ENCODE measurements around the gene TTC7B. TPM values are rescaled to one million over a fixed set of nuclear protein-coding genes. Genes with fewer than 3 reads are reported as not detected.

Gene TTC7B
- total and polyA plus RNA-seq, 12 donors: 10.0 to 58.4 (median 24.7) TPM

DNA sequence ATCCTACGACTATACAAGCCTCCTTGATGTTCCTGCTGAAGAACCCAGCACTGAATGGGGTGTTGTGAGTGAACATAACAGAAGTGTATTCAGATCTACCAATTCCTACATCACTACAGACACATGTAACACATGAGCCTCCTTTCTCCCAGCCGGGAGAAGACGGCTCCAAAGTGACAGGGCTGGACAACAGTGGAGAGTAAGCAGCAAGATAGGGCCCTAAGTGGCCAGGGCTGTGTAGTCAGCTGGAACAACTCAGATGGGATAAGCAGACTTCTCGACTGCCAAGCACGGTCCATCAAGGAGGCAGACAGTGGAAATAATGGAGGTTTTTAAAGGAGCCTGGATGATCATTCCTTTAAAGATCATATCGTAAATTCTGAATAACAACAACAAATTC lies 73.5 kb downstream of the TTC7B start:
- Histone ChIP-seq H3K9me3 (replicated peaks in 1 of 3) (no peaks in the 10 kb centered on the region), H3K4me1 (replicated peaks in 1 of 2) (peaks cover 11 to 29% of the 10 kb centered on the region in 2 donors), H3K27me3 (no peaks in the 10 kb centered on the region), H3K4me3 (no peak overlapping the region), H3K36me3 (replicated peaks in 1 of 2) (no peaks in the 10 kb centered on the region), H3K27ac (peak overlapping the region in 3 of 5 donors; percentile 32 to 58 (median 50))
- intact Hi-C loops (cut with DNase I): no loop called here
- DNase-seq: no peak
- 49 to 66% (median 58%) methylated on average over 6 of the region's 6 CpGs for WGBS, 4 donors
- no peak for TF ChIP-seq POLR2A (IDR thresholded peaks at IDR 0.05)
- no peak for TF ChIP-seq CTCF (IDR thresholded peaks at IDR 0.05)

- Histone ChIP-seq H3K36me3 (replicated peaks in 1 of 2) (no peaks in the 10 kb centered on the region), H3K4me1 (replicated peaks in 1 of 2) (peaks cover 11 to 29% of the 10 kb centered on the region in 2 donors), H3K27ac (peak overlapping the region in 2 of 5 donors; percentile 32 to 58), H3K9me3 (replicated peaks in 1 of 3) (no peaks in the 10 kb centered on the region), H3K4me3 (no peak overlapping the region), H3K27me3 (no peaks in the 10 kb centered on the region)
- WGBS, 4 donors: 94 to 100% (median 97%) methylated on average over 2 of the region's 2 CpGs
- intact Hi-C loops (cut with DNase I): no loop called here
- no peak for DNase-seq
- TF ChIP-seq POLR2A (IDR thresholded peaks at IDR 0.05): no peak
- TF ChIP-seq CTCF (IDR thresholded peaks at IDR 0.05): no peak
These were observed 74.0 kb downstream of the TTC7B start for GRCh38 chr14:90742252-90742651.

DNA sequence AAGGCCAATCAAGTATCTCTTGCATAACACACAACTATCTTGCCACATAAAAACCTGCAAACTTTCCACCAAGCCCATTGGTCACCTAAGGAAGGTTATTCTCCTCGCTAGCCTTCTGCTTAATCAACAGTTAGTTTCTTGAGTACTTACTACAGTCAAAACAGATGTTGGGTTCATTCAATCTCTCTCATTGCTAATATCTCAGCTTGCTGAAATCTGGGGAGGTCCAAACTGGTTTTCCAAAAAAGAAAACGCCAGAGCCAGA lies 74.6 kb downstream of the TTC7B start:
- no peak for DNase-seq

DNA sequence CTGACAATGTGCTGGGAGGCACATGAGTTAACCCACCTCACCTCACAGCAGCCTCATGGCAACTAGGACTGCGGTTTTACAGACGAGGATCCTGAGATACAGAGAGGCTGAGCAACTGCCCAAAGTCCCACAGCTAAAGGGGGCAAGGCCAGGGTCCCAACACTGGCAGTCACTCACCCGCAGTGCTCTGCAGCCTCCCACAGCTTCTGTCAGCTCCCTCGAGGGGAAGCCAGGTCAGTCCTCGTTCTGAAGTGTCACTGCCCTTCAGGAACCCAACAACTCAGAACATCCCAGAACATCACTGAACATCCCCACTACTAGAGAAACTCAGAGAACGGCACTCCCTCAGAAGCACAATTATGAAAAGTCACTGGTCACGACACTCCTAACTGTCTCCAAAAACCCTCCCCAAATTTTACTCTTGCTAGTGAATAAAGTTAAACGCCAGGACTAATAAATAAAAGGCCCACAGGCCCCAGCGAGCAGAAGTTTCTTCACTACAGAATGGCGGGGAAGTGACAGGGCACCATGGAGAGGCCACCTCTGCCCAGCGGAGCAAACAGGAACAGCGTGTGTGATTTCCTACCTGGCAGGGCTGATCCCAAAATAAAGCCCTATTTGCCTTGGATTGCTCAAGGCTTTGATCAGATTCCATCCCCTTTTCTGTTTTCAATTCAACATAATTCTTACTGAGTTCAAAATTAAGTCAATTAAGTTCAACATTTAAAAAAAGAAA lies 75.1 kb downstream of the TTC7B start:
- Histone ChIP-seq H3K27me3 (no peaks in the 10 kb centered on the region), H3K4me1 (replicated peaks in 1 of 2) (peaks cover 11 to 29% of the 10 kb centered on the region in 2 donors), H3K27ac (peak overlapping the region in 1 of 5 donors; percentile 20), H3K9me3 (replicated peaks in 1 of 3) (no peaks in the 10 kb centered on the region), H3K4me3 (no peak overlapping the region), H3K36me3 (replicated peaks in 1 of 2) (no peaks in the 10 kb centered on the region)
- TF ChIP-seq CTCF (IDR thresholded peaks at IDR 0.05) (no peak), POLR2A (IDR thresholded peaks at IDR 0.05) (no peak)
- DNase-seq: no peak
- WGBS, 4 donors: 90 to 96% (median 92%) methylated on average over 11 to 12 of the region's 12 CpGs
- intact Hi-C loops (cut with DNase I): no loop called here

More for the DNA sequence above, 74.6 kb downstream of the TTC7B start:
- Histone ChIP-seq H3K4me1 (replicated peaks in 1 of 2) (peaks cover 11 to 29% of the 10 kb centered on the region in 2 donors), H3K27ac (no peak overlapping the region), H3K4me3 (no peak overlapping the region), H3K9me3 (replicated peaks in 1 of 3) (no peaks in the 10 kb centered on the region), H3K27me3 (no peaks in the 10 kb centered on the region), H3K36me3 (replicated peaks in 1 of 2) (no peaks in the 10 kb centered on the region)
- no peak for TF ChIP-seq POLR2A (IDR thresholded peaks at IDR 0.05)
- no peak for TF ChIP-seq CTCF (IDR thresholded peaks at IDR 0.05)
- 97 to 98% (median 98%) methylated on average over 2 of the region's 2 CpGs for WGBS, 4 donors
- intact Hi-C loops (cut with DNase I): no loop called here

Data from adrenal gland (tissue), 12 donors.